Endothelial cell of umbilical vein (primary cell): ENCODE data around the gene SMAD6. TPM values are rescaled to one million over a fixed set of nuclear protein-coding genes. Genes with fewer than 3 reads are reported as not detected.

Experiments
- BruUV-seq: library from RNA; stranded (reverse); fragments of 400-500 nt; replicated peaks from 2 replicates; lab custom pipeline; 2021; lab: Mats Ljungman, UMichigan
- CTCF ChIA-PET: fragments of 300-600, 350-600 bp; sonication (Branson Sonifier 250); formaldehyde crosslinking; loops from one replicate; lab custom pipeline; 2021; ENCODE audit warnings: antibody characterized with exemption, inconsistent platforms; lab: Charles Lee
- POLR2A ChIA-PET: fragments of 300-600, 350-600 bp; sonication (Branson Sonifier 250); formaldehyde crosslinking; loops from one replicate; lab custom pipeline; 2021; ENCODE audit warnings: antibody characterized with exemption, inconsistent platforms; lab: Charles Lee
- DNase-seq: peaks from one replicate; pipeline ENCODE4 v3.0.0-alpha.2; 2011; ENCODE audit warnings: low read depth, low spot score
- FAIRE-seq: peaks from 2 replicates; lab custom pipeline; 2011; peaks lifted over from hg19 to GRCh38; lab: Jason Lieb, UNC
- H2AFZ ChIP-seq: 2 replicates; pipeline ENCODE4 v1.6.0; 2012; ENCODE audit warnings: low read depth, low read length, control low read depth, inconsistent platforms
- H3K27ac ChIP-seq: 2 replicates; pipeline ENCODE4 v1.5.1; 2011; ENCODE audit warnings: low read depth, mild to moderate bottlenecking, control low read depth, low read length, moderate library complexity; ENCODE audit not compliant: insufficient read depth
- H3K27me3 ChIP-seq, 2 experiments: 2 replicates each; pipeline versions ENCODE4 v1.6.0 to v1.6.1; 2011; ENCODE audit warnings: low read length in 2 of 2, mixed read lengths in 1 of 2; ENCODE audit not compliant: control insufficient read depth in 2 of 2, insufficient read depth in 2 of 2
- H3K36me3 ChIP-seq, 2 experiments: 2 replicates in 1 of 2; 3 replicates in 1 of 2; pipeline ENCODE4 v1.5.1; 2011; ENCODE audit warnings: low read length in 2 of 2, mild to moderate bottlenecking in 1 of 2, moderate library complexity in 1 of 2; ENCODE audit not compliant: control insufficient read depth in 2 of 2, insufficient read depth in 2 of 2; ENCODE audit errors: extremely low read depth in 1 of 2
- H3K4me1 ChIP-seq: 3 replicates; pipeline ENCODE4 v1.5.1; 2011; ENCODE audit warnings: mild to moderate bottlenecking, low read length; ENCODE audit not compliant: control insufficient read depth, insufficient read depth; ENCODE audit errors: extremely low read depth
- H3K4me2 ChIP-seq: 2 replicates; pipeline ENCODE4 v1.6.1; 2011; ENCODE audit warnings: low read length, control low read depth, mixed read lengths; ENCODE audit not compliant: insufficient read depth
- H3K4me3 ChIP-seq, 3 experiments: fragments of 200-600 bp in 1 of 3; sonication (generic), shearing (Covaris generic) in 1 of 3; replicated peaks in 1 of 3; 2 replicates each; pipeline ENCODE4 v1.5.1; 2011 to 2016; ENCODE audit warnings: control low read depth in 3 of 3, low read length in 3 of 3, mild to moderate bottlenecking in 2 of 3, inconsistent platforms in 1 of 3, low read depth in 1 of 3, moderate library complexity in 1 of 3; ENCODE audit not compliant: insufficient read depth in 1 of 3
- H3K79me2 ChIP-seq: 2 replicates; pipeline ENCODE4 v1.6.0; 2012; ENCODE audit warnings: low read length, inconsistent platforms; ENCODE audit not compliant: control insufficient read depth, insufficient read depth
- H3K9ac ChIP-seq: replicated peaks from 2 replicates; pipeline ENCODE3; 2011; ENCODE audit warnings: low read length, control low read depth; ENCODE audit not compliant: insufficient read depth; ENCODE audit errors: extremely low read depth
- H3K9me1 ChIP-seq: replicated peaks from 3 replicates; pipeline ENCODE4 v1.6.0; 2011; ENCODE audit warnings: mild to moderate bottlenecking, low read length; ENCODE audit not compliant: control insufficient read depth, insufficient read depth; ENCODE audit errors: extremely low read depth
- H3K9me3 ChIP-seq: replicated peaks from 2 replicates; pipeline ENCODE4 v1.5.1; 2012; ENCODE audit warnings: low read length, inconsistent platforms; ENCODE audit not compliant: control insufficient read depth, insufficient read depth
- H4K20me1 ChIP-seq: replicated peaks from 2 replicates; pipeline ENCODE3; 2011; ENCODE audit warnings: mild to moderate bottlenecking, low read length; ENCODE audit not compliant: control insufficient read depth, insufficient read depth; ENCODE audit errors: extremely low read depth
- EZH2 ChIP-seq: IDR thresholded peaks from 2 replicates; pipeline ENCODE4 v1.6.1; 2012; ENCODE audit warnings: borderline replicate concordance, low read depth, mild to moderate bottlenecking, moderate library complexity, low read length, inconsistent platforms; ENCODE audit not compliant: severe bottlenecking
- FOS ChIP-seq: IDR thresholded peaks from 2 replicates; pipeline ENCODE4 v1.6.1; 2011; ENCODE audit warnings: mild to moderate bottlenecking, low read length, moderate library complexity, borderline replicate concordance; ENCODE audit not compliant: insufficient read depth
- GATA2 ChIP-seq: IDR thresholded peaks from 2 replicates; pipeline ENCODE4 v1.7.0; 2011; ENCODE audit warnings: low read depth, mild to moderate bottlenecking, moderate library complexity, mixed read lengths, low read length; ENCODE audit not compliant: insufficient read length, insufficient read depth
- JUN ChIP-seq: IDR thresholded peaks from 2 replicates; pipeline ENCODE4 v1.6.1; 2011; ENCODE audit warnings: borderline replicate concordance, low read depth; ENCODE audit not compliant: insufficient read length, insufficient read depth
- MAX ChIP-seq: IDR thresholded peaks from 2 replicates; pipeline ENCODE4 v1.6.1; 2011; ENCODE audit not compliant: insufficient read depth, insufficient read length
- MYC ChIP-seq: IDR thresholded peaks from one replicate; pipeline ENCODE4 v1.6.1; 2011; ENCODE audit warnings: mild to moderate bottlenecking, low read depth, low read length
- POLR2A ChIP-seq: IDR thresholded peaks from 2 replicates; pipeline ENCODE4 v1.6.1; 2012; ENCODE audit warnings: low read depth, mild to moderate bottlenecking, control low read depth, low read length
- POLR2AphosphoS5 ChIP-seq: IDR thresholded peaks from 2 replicates; pipeline ENCODE4 v1.6.1; 2012; ENCODE audit warnings: low read depth, mild to moderate bottlenecking, control low read depth, low read length, moderate library complexity; ENCODE audit not compliant: insufficient read depth
- dilution Hi-C: fragments of 300-500 bp; cut with MboI; formaldehyde crosslinking; loops from one replicate; pipeline ENCODE4 v1.15.0; 2019; ENCODE audit warnings: low sequenced_read_pairs; ENCODE audit not compliant: extremely low pct_ligation_motif_present
- intact Hi-C: fragments of 100-400 bp; cut with micrococcal nuclease; formaldehyde crosslinking; loops from one replicate; pipeline ENCODE4 v1.10.0; 2022
- polyA plus RNA-seq, 4 experiments: library from polyadenylated mRNA; depleted of rRNA in 3 of 4; stranded (reverse) in 3 of 4; unstranded in 1 of 4; fragments of >200 nt; gene quantifications; 2 replicates each; pipeline versions ENCODE4 v1.2.1 to v1.2.3, GENCODE V29; 2011 to 2012; ENCODE audit warnings: missing spikeins in 1 of 4
- total RNA-seq: library from RNA; stranded (reverse); gene quantifications from 2 replicates; pipeline ENCODE4 v1.2.3, GENCODE V29; 2021
- TF ChIP-seq, protein P1 (sequence below), 2 donors: IDR thresholded peaks; 1 replicate in 1 of 2; 2 replicates in 1 of 2; pipeline ENCODE4 v1.5.1; 2011; ENCODE audit warnings: low read length in 2 of 2, mild to moderate bottlenecking in 2 of 2, moderate library complexity in 2 of 2, control low read depth in 1 of 2, inconsistent platforms in 1 of 2, low read depth in 1 of 2; ENCODE audit not compliant: insufficient read depth in 1 of 2; ENCODE audit errors: extremely low read depth in 1 of 2

The SMAD6 gene
- total and polyA plus RNA-seq, 2 donors (not counting 3 experiments of a cell fraction or from before 2014, with no cell fraction given) = 7.3 to 12.5 TPM

DNA sequence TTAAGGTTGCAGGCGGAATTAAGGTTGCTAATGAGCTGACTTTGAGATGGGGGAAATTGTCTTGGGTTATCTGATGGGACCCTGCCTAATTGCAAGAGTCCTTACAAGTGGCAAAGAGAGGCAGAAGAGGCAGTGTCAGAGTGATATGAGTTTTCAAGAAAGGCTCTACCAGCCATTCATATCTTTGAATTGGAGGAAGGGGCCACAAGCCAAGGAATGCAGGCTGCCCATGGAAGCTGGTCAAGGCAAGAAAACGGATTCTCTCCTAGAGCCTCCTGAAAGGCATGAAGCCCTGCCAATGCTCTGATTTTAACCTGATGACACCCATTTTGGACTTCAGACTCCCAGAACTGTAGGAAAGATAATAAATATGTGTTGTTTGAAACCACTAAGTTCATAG, 20.6 kb upstream of the SMAD6 start:
- dilution Hi-C loops (no loop called here), intact Hi-C loops (no loop called here)
- Histone ChIP-seq H3K9me3 (no peaks in the 10 kb centered on the region), H2AFZ (no peak overlapping the region), H3K79me2 (no peaks in the 10 kb centered on the region), H3K27me3 (no peaks in the 10 kb centered on the region), H3K9me1 (no peaks in the 10 kb centered on the region), H4K20me1 (no peaks in the 10 kb centered on the region), H3K4me2 (no peak overlapping the region), H3K4me1 (peaks cover 7% of the 10 kb centered on the region), H3K4me3 (no peak overlapping the region), H3K27ac (no peak overlapping the region), H3K9ac (no peak overlapping the region), H3K36me3 (no peaks in the 10 kb centered on the region)
- ChIA-PET CTCF (no interaction called here), POLR2A (no interaction called here)
- BruUV-seq = no TSS peak
- TF ChIP-seq, protein P1, sequence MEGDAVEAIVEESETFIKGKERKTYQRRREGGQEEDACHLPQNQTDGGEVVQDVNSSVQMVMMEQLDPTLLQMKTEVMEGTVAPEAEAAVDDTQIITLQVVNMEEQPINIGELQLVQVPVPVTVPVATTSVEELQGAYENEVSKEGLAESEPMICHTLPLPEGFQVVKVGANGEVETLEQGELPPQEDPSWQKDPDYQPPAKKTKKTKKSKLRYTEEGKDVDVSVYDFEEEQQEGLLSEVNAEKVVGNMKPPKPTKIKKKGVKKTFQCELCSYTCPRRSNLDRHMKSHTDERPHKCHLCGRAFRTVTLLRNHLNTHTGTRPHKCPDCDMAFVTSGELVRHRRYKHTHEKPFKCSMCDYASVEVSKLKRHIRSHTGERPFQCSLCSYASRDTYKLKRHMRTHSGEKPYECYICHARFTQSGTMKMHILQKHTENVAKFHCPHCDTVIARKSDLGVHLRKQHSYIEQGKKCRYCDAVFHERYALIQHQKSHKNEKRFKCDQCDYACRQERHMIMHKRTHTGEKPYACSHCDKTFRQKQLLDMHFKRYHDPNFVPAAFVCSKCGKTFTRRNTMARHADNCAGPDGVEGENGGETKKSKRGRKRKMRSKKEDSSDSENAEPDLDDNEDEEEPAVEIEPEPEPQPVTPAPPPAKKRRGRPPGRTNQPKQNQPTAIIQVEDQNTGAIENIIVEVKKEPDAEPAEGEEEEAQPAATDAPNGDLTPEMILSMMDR (IDR thresholded peaks at IDR 0.05; ENCODE audit: extremely low read depth in 1 of 2, insufficient read depth in 1 of 2, low read depth in 1 of 2, low read length in 2 of 2) = no peak
- TF ChIP-seq JUN (no peak), EZH2 (no peak), MYC (no peak), FOS (no peak), MAX (no peak), GATA2 (no peak), POLR2AphosphoS5 (no peak), POLR2A (no peak)
- FAIRE-seq (no peak), DNase-seq (no peak)
